ENCODE measurements around the gene HBG2.
"Not testable (repeated sequence)": the region's sequence is repeated elsewhere in the genome, so short reads cannot be mapped to it uniquely, and the experiment has no call there.

The HBG2 gene

DNA sequence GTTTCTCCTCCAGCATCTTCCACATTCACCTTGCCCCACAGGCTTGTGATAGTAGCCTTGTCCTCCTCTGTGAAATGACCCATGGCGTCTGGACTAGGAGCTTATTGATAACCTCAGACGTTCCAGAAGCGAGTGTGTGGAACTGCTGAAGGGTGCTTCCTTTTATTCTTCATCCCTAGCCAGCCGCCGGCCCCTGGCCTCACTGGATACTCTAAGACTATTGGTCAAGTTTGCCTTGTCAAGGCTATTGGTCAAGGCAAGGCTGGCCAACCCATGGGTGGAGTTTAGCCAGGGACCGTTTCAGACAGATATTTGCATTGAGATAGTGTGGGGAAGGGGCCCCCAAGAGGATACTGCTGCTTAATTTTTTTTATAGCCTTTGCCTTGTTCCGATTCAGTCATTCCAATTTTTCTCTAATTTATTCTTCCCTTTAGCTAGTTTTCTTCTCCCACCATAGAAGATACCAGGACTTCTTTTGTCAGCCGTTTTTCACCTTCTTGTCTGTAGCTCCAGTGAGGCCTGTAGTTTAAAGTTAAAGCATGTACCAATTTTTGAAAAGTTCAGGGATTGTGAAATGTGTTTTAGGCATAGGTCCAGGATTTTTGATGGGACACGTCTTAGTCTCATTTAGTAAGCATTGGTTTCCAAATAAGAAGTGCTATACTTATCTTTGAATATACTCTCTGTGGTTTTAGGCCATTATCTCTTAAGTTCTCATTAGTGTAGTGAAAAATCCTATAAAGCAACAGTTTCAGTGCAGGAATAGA lies at the start of gene HBG2:
Gene HBG2, minus strand, starts transcription at position 136 of the 768 bp plus-strand sequence. Its CDS starts 53 bp downstream, at position 83.
- not testable (repeated sequence) for DNase-seq (ENCODE audit: extremely low read depth in 1 of 2, low read depth in 1 of 2)

DNA sequence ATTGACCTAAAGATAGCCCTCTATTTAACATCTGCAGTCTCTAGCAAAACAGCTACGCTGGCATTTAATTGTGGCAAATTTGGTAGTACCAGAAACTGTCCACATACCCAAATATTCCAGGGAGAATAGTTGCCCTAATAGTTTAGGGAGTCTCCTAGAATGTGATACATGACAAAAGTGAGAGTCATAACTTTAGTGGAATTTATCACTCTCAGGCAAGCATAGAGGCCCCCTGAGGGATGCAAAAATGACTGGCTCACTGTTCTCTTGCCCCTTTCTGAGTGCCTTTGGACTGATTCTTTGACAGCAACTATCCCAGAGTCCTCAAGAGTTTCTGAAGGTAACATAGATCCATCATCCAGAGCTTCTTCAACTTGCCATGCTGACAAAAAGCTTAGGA lies 49.5 kb upstream of the HBG2 start:
- DNase-seq (ENCODE audit: extremely low read depth in 1 of 2, low read depth in 1 of 2), result no peak

DNA sequence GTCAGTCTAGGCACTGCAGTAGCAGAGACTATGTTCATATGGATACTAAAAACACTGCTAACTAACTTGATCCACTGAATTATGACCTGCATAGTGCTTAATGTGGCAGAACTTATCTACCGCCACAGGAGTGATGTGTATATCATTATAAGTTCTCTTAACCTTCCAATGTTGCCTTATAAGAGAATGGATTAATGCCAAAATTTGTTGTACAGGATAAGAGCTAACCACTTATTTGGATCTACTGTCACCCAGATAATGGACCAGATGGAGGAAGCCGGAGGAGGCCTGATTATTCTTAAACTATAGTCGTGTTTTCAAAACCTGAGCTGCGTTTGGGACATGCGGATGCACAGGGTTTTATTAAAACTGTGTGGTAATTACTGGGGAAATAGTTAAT lies 49.0 kb upstream of the HBG2 start:
- DNase-seq (ENCODE audit: extremely low read depth in 1 of 2, low read depth in 1 of 2), result no peak

DNA sequence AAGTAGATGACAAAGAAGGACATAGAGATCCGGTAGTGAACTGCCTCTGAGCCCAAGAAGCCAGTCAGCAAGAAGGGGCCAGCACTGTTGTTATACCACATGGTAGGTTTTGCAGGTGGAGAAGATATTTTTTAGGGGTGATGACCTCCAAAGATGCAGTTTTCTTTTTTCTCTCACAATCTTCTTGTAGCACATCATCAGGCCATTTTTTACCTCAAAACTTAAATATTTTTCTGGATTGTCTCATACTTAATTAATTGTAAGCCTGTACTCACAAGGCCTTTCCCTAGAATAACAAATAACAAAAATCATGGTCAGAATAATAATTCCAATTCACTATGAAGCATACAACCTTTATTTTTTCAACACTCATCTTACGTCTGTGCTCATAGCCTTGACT lies 47.3 kb upstream of the HBG2 start, which contains the start of gene OR51B4:
Gene OR51B4, minus strand, starts transcription at position 101 of the 400 bp plus-strand sequence. Its CDS starts 0 bp downstream, at position 101.
- no peak for DNase-seq (ENCODE audit: extremely low read depth in 1 of 2, low read depth in 1 of 2)

DNA sequence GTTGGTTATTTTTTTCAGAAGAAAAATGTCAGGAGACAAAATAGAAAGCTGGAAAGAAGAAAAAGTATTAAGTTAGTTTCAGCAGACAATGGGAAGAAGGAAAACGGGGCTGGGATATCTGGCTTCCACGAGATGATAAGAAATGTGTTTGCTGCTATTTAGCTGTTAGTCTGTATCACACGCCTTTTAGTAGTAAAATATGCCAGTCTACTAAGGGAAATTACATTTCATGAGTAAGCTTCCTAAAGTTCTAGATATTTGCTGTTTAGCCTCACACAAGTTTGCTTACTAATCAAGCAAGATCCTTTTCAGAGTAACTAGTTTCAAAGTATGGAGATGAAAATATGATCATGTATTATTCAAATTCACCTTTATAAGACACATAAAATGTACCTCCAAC lies 45.7 kb upstream of the HBG2 start:
- DNase-seq (ENCODE audit: extremely low read depth in 1 of 2, low read depth in 1 of 2), result no peak

DNA sequence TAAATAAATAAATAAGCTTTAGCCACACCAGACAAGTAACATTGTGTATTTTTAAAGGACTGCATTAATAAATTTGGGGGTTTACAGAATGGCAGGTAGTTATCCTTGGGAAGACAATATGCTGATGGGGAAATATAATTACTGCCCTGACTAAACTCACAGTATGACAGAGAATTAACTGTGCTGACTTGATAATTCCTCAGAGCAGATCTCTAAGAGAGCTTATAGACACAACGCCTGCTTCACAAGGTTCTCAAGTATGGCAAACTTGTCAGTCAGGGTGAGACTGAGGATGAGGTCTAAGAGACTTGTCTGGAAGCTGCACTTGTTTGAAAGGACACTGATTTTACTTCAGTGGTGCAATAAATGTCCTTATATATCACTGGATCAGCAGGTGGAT lies 43.9 kb upstream of the HBG2 start:
- no peak for DNase-seq (ENCODE audit: extremely low read depth in 1 of 2, low read depth in 1 of 2)

DNA sequence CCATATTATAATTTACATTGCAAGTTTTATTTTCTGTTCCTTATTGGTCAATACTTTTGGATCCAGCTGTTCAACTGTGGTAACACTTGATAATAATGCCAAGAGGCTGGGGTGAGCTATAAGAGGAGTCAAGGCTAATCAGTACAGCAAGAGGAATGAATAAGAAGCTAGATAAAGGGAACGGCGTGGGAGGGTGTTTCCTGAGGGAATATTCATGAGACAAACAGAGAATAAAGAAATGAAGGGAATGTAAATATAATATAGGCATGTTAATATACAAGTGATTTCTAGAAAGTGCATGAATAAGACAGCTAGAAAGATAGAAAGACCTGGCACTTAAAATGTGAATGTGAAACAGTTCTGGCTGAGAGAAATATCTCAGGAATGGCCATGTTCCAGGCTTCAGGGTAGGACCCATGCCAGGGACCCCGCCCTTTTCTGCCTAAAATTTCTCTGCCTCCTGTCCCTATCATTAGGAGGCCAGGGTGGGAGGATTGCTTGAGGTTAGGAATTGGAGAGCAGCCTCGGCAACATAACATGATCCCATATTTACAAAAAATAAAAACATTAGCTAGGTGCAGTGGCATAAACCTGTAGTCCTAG lies 43.2 kb upstream of the HBG2 start:
- no peak for DNase-seq (ENCODE audit: extremely low read depth in 1 of 2, low read depth in 1 of 2)

DNA sequence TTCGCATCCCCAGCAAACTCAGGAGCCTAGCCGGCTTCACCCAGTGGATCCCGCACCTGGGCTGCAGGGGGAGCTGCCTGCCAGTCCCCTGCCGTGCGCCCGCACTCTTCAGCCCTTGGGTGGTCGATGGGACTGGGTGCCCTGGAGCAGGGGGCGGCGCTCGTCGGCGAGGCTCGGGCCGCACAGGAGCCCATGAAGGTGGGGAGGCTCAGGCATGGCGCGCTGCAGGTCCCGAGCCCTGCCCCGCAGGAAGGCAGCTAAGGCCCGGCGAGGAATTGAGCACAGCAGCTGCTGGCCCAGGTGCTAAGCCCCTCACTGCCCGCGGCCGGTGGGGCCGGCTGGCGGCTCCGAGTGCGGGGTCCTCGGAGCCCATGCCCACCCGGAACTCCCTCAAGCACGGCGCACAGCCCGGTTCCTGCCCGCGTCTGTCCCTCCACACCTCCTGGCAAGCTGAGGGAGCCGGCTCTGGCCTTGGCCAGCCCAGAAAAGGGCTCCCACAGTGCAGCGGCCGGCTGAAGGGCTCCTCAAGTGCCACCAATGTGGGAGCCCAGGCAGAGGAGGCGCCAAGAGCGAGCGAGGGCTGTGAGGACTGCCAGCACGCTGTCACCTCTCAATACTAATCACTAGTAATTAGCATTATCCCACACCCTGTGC lies 39.9 kb upstream of the HBG2 start:
- DNase-seq (ENCODE audit: extremely low read depth in 1 of 2, low read depth in 1 of 2), result not testable (repeated sequence)

DNA sequence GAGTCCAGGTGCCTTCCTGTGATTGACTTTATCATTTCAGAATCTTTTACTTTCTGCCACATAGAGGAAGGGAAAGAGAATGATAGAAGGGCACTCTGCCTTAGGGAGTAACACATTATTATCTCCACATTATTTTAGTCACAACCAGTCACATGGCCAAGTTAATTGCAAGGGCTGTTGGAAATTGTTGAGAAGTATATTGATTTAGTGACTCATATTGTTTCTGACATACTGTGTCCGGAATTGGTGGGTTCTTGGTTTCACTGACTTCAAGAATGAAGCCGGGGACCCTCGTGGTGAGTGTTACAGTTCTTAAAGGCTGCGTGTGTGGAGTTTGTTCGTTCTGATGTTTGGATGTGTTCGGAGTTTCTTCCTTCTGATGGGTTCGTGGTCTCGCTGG lies 38.4 kb upstream of the HBG2 start:
- DNase-seq (ENCODE audit: extremely low read depth in 1 of 2, low read depth in 1 of 2), result no peak

DNA sequence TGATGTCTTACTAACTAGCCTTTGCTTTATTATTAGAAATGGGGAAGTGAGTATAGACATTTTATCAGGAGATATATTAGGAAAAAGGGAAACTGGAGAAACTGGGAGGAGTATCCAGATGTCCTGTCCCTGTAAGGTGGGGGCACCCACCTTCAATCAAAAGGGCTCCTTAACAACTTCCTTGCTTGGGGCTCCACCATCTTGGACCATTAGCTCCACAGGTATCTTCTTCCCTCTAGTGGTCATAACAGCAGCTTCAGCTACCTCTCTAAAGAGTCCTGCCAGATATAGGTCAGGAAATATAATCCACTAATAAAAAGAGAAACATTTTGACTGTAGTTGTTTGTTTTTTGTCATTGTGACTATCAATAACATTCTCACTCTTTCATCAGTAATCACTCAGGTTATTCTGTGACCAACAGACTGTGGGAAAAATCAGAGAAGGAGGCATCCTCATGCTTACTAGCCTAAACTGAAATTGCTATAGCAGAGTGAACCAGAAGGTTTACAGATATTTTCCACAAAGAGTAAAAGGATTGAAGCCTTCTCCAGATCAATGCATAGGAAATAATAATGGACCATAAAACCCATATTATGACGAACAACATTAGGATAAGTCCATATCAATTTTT lies 36.7 kb upstream of the HBG2 start:
- no peak for DNase-seq (ENCODE audit: extremely low read depth in 1 of 2, low read depth in 1 of 2)

DNA sequence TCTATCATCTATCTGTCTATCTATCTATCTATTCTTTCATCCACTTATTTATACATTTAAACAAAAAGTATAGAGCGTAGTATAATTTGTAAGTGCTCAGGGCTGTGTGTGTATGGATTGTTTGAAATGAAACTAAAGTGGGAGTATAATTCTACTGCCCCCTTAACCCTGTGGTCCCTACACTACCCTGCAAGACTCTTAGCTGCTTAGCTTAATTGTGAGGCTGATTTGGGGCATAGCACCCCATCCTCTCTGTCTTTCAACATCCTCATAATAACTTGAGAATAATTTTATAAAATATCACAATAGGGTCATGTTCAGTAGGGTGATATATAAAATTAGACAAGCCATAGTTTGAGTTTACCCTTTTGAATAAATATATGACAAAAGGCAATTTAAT lies 35.5 kb upstream of the HBG2 start:
- no peak for DNase-seq (ENCODE audit: extremely low read depth in 1 of 2, low read depth in 1 of 2)

DNA sequence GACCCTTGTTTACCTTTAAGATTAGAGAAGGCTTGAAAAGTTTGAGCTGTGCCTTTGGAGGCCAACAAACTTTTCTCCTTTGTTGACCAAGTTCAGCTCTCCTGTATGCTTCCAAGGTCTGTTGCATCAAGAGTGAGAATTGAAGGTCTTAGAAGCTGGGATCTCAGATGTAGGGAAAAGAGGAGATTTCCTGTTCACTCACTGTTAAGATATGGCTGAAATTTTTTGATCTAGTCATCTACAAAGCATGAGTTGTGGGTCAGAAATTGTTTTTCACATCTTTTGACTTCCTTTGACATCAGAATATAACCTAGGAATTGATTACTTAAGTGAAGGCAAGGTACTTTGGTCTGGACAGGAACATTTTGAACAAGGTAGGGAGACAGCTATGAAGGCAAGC lies 35.1 kb upstream of the HBG2 start:
- no peak for DNase-seq (ENCODE audit: extremely low read depth in 1 of 2, low read depth in 1 of 2)

DNA sequence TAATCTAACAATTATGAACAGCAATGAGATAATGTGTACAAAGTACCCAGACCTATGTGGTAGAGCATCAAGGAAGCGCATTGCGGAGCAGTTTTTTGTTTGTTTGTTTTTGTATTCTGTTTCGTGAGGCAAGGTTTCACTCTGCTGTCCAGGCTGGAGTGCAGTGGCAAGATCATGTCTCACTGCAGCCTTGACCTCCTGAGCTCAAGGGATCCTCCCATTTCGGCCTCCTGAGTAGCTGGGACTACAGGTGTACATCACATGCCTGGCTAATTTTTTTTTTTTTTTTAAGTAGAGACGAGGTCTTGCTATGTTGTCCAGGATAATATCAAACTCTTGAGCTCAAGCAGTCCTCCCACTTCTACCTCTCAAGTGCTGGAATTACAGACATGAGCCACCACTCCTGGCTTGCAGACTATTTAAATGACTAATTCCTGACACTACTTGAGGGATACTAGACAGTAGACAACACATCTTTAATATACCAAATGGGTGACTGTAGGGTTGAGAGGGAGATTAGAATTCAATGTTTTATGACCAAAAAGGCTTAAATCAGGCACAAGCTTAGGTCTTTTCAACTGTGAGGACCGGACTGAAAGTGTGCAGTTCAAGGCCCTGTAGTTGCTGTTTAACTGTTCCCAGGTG lies 34.4 kb upstream of the HBG2 start:
- DNase-seq (ENCODE audit: extremely low read depth in 1 of 2, low read depth in 1 of 2), result no peak

DNA sequence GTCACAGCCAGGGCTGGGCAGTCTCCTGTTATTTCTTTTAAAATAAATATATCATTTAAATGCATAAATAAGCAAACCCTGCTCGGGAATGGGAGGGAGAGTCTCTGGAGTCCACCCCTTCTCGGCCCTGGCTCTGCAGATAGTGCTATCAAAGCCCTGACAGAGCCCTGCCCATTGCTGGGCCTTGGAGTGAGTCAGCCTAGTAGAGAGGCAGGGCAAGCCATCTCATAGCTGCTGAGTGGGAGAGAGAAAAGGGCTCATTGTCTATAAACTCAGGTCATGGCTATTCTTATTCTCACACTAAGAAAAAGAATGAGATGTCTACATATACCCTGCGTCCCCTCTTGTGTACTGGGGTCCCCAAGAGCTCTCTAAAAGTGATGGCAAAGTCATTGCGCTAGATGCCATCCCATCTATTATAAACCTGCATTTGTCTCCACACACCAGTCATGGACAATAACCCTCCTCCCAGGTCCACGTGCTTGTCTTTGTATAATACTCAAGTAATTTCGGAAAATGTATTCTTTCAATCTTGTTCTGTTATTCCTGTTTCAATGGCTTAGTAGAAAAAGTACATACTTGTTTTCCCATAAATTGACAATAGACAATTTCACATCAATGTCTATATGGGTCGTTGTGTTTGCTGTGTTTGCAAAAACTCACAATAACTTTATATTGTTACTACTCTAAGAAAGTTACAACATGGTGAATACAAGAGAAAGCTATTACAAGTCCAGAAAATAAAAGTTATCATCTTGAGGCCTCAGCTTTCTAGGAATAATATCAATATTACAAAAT lies 33.7 kb upstream of the HBG2 start:
- DNase-seq (ENCODE audit: extremely low read depth in 1 of 2, low read depth in 1 of 2), result no peak

DNA sequence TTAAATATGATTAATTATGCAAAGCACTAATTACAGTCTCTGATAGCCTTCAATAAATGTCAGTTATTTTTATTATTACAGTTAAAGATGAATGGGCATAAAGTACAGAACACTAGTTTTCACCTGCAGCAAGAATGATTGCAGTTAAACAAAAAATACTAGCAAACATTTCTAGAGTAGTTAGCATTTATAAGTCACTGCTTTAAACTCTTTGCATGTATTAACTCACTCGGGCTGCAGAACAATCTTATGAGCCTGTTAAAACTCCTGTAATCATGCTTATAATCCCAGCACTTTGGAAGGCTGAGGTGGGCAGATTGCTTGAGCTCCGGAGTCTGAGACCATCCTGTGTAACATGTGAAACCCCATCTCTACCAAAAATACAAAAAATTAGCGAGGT lies 32.3 kb upstream of the HBG2 start:
- DNase-seq (ENCODE audit: extremely low read depth in 1 of 2, low read depth in 1 of 2), result no peak

DNA sequence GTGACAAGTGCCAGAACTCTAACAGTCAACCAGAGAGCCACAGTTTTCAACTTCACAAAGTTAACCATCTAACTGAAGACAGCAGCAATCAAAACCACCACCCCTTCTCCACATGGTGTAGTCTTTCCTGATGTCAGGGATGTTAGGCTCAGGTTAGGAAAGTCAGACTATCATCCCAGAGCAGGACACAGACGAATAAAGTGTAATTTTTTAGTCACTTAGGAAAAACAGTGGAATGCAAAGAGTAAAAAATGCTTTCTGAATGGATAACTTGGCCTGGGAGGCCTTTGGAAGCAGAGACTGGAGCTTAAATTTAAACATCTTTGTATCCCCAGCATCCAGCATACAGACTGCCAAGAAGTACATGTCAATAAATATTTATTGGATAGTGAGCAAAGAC lies 31.8 kb upstream of the HBG2 start:
- DNase-seq (ENCODE audit: extremely low read depth in 1 of 2, low read depth in 1 of 2), result no peak

DNA sequence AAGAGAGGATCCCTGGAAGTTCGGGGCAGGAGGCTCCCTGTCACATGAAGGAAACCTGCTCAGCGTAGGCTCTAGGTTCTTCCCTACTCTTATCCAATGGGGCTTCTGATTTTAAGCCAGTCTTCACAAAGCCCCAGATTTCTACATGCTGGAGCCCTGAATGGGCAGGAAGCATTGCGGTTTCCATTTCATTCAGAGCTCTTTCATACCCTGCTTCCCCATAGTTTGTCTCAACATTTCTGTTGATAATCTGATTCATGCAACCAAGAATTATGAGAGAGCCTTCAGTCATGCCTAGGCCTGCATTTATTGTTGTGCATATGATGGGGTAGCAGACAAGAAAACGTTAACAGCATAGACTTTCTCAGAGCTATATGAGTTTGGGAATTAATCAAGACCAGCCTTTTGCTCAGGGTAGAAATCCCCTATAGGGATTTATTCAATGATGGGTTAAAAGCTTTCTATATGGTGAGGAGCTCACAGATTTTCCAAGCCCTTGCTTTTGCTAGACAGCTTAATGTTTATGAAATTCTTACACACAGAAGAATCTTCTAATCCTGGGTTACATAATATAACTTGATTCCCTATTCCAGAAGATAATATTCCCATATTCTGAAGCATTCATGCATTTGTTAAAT lies 31.2 kb upstream of the HBG2 start:
- DNase-seq (ENCODE audit: extremely low read depth in 1 of 2, low read depth in 1 of 2), result no peak

DNA sequence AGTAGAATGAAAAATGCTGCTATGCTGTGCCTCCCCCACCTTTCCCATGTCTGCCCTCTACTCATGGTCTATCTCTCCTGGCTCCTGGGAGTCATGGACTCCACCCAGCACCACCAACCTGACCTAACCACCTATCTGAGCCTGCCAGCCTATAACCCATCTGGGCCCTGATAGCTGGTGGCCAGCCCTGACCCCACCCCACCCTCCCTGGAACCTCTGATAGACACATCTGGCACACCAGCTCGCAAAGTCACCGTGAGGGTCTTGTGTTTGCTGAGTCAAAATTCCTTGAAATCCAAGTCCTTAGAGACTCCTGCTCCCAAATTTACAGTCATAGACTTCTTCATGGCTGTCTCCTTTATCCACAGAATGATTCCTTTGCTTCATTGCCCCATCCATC lies 30.1 kb upstream of the HBG2 start:
- DNase-seq (ENCODE audit: extremely low read depth in 1 of 2, low read depth in 1 of 2), result no peak

DNA sequence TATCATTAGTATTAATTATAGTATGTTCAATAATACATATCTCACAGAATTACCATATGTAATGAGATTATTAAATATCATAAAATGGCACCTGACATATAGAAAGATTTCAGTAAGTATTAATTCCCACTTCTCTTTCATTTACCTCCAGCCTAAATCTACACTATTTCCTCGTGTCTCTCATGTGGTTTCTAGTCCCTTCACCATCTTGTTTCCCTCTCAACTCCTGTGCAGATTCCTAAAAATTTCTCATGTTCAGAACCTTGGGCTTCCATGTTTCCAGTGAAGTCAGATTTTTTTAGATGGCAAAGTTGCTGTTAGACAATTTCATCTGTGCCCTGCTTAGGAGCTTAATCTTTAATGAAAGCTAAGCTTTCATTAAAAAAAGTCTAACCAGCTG lies 29.3 kb upstream of the HBG2 start:
- no peak for DNase-seq (ENCODE audit: extremely low read depth in 1 of 2, low read depth in 1 of 2)

DNA sequence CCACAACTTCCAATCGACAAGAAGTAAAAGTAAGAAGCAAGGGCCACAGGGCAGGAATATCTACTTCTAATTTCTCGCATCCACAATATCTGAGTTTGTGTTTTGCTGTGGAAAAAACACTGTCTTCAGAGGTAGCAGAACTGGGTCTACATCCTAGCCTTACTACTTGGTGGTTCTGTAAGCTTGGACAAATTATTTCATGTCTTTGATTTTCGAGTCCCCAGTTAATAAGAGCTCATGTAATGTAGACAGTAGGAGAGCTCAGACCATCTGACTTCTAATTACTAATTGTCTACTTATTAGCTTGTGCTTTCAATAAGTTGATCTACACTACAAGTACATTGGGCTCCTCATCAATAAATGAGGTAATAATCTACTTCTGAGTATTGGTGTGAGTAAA lies 28.5 kb upstream of the HBG2 start:
- no peak for DNase-seq (ENCODE audit: extremely low read depth in 1 of 2, low read depth in 1 of 2)

Measured in stimulated activated CD8-positive, alpha-beta memory T cell treated with anti-CD3 and anti-CD28 coated beads, Interleukin-7, amount 100 ng/mL, for 48 hours (primary cell).